HUES64 (cell line): Measurements from ENCODE around the gene NPY5R.

Source experiments
- H3K27ac ChIP-seq: 2 replicates; pipeline ENCODE4 v1.7.0; 2013; ENCODE audit warnings: low read depth, low read length, inconsistent platforms
- H3K27me3 ChIP-seq: 2 replicates; pipeline ENCODE4 v1.6.1; 2013; ENCODE audit warnings: mild to moderate bottlenecking, low read length; ENCODE audit not compliant: insufficient read depth
- H3K36me3 ChIP-seq: 2 replicates; pipeline ENCODE4 v1.6.1; 2013; ENCODE audit warnings: mild to moderate bottlenecking, low read length; ENCODE audit not compliant: insufficient read depth
- H3K4me1 ChIP-seq: 2 replicates; pipeline ENCODE4 v1.6.1; 2013; ENCODE audit warnings: mild to moderate bottlenecking, low read length, moderate library complexity; ENCODE audit not compliant: insufficient read depth
- H3K4me3 ChIP-seq: 2 replicates; pipeline ENCODE4 v1.5.1; 2013; ENCODE audit warnings: mild to moderate bottlenecking, low read length, moderate library complexity
- H3K9ac ChIP-seq: 2 replicates; pipeline ENCODE4 v1.6.1; 2013; ENCODE audit warnings: mild to moderate bottlenecking, low read depth, low read length
- H3K9me3 ChIP-seq: 2 replicates; pipeline ENCODE4 v1.6.1; 2013; ENCODE audit warnings: low read depth, low read length; ENCODE audit not compliant: insufficient read depth
- WGBS: fragments of 150-250, 120-280 bp; methylation state at CpG from one replicate; pipeline ENCODE4 v1.1.7; 2013; ENCODE audit warnings: missing lambda C conversion rate; 5-methylcytosine and 5-hydroxymethylcytosine counted together

NPY5R gene

GRCh38 chr4:163344147-163345125, 744 bp downstream of the NPY5R start:
- Histone ChIP-seq H3K4me1 (peaks cover 4% of the 10 kb centered on the region; the same call in 1 of the 2 replicates), H3K27me3 (peaks cover 66% of the 10 kb centered on the region), H3K9ac (peak overlapping the region; percentile 54; the same call in 1 of the 2 replicates), H3K27ac (no peak overlapping the region), H3K9me3 (no peaks in the 10 kb centered on the region), H3K4me3 (peak overlapping the region; percentile 84), H3K36me3 (no peaks in the 10 kb centered on the region)
- WGBS = 2% methylated on average over 50 of the region's 50 CpGs

- Histone ChIP-seq H3K36me3 (no peaks in the 10 kb centered on the region), H3K4me3 (no peak overlapping the region), H3K4me1 (no peaks in the 10 kb centered on the region), H3K9me3 (no peaks in the 10 kb centered on the region), H3K9ac (no peak overlapping the region), H3K27ac (no peak overlapping the region), H3K27me3 (peaks cover 9% of the 10 kb centered on the region; the same call in 1 of the 2 replicates)
These were observed 7.0 kb downstream of the NPY5R start for GRCh38 chr4:163350672-163351071.

- Histone ChIP-seq H3K27me3 (no peaks in the 10 kb centered on the region), H3K4me1 (no peaks in the 10 kb centered on the region), H3K36me3 (no peaks in the 10 kb centered on the region), H3K9ac (no peak overlapping the region), H3K27ac (no peak overlapping the region), H3K9me3 (no peaks in the 10 kb centered on the region), H3K4me3 (no peak overlapping the region)
- 83% methylated on average over 2 of the region's 3 CpGs for WGBS
These were observed 9.4 kb downstream of the NPY5R start for GRCh38 chr4:163353054-163353453.

DNA sequence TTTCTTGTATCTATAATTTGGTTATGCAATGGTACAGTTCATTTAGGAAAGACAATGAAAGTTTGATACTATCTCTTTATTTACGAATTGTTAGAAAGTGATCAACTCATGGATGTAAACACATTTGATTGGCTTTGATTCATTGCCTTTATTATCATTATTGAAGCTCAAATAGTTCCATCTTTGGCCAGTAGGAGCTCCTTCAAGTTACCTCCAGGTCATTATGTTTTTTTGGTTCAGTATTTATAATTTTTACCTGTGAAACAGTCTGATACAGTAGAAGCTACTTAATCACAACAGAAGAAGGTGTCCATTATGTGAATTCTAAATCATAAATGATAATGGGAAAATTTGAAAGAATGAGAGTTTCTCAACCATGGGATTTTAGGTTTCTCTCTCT, 12.4 kb downstream of the NPY5R start:
- H3K4me3 ChIP-seq = no peak overlapping the region
- H3K9me3 ChIP-seq = no peaks in the 10 kb centered on the region
- 100% methylated on average over 1 of the region's 1 CpG for WGBS
- no peak overlapping the region for H3K27ac ChIP-seq
- H3K9ac ChIP-seq = no peak overlapping the region
- H3K4me1 ChIP-seq = no peaks in the 10 kb centered on the region
- H3K36me3 ChIP-seq = no peaks in the 10 kb centered on the region
- no peaks in the 10 kb centered on the region for H3K27me3 ChIP-seq

DNA sequence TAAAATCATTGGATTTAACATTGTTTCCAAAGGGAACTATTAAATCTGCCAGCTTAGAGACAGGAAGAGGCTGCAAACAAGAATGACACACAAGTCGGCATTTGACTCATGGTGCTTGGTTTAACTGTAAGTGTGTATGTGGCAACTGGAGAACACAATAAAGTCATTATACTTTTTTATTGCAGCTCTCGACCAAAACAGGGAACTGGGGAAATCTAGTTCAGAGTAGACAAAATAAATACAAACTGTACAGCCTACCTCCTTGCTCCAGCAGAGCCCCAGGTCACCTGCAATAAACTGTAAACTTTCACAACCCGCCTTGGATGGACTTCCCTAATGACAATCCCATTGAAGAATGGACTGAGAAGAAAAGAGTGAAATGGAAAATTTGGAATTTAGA, 24.0 kb downstream of the NPY5R start:
- H3K27ac ChIP-seq = no peak overlapping the region
- H3K4me1 ChIP-seq = no peaks in the 10 kb centered on the region; the same call in 1 of the 2 replicates
- H3K36me3 ChIP-seq = no peaks in the 10 kb centered on the region
- H3K4me3 ChIP-seq = no peak overlapping the region
- H3K27me3 ChIP-seq = no peaks in the 10 kb centered on the region
- WGBS = 72% methylated on average over 2 of the region's 3 CpGs
- H3K9me3 ChIP-seq = no peaks in the 10 kb centered on the region
- H3K9ac ChIP-seq = no peak overlapping the region

GRCh38 chr4:163372029-163372428, 28.3 kb downstream of the NPY5R start:
- H3K4me1 ChIP-seq = no peaks in the 10 kb centered on the region; the same call in 1 of the 2 replicates
- H3K4me3 ChIP-seq = no peak overlapping the region
- WGBS = 92% methylated on average over 4 of the region's 5 CpGs
- H3K36me3 ChIP-seq = no peaks in the 10 kb centered on the region
- no peaks in the 10 kb centered on the region for H3K27me3 ChIP-seq
- H3K9ac ChIP-seq = no peak overlapping the region
- H3K9me3 ChIP-seq = no peaks in the 10 kb centered on the region
- H3K27ac ChIP-seq = no peak overlapping the region

GRCh38 chr4:163378661-163379060, 35.0 kb downstream of the NPY5R start:
- Histone ChIP-seq H3K9me3 (no peaks in the 10 kb centered on the region), H3K4me3 (no peak overlapping the region), H3K9ac (no peak overlapping the region), H3K27ac (no peak overlapping the region), H3K36me3 (no peaks in the 10 kb centered on the region), H3K4me1 (no peaks in the 10 kb centered on the region), H3K27me3 (no peaks in the 10 kb centered on the region)

- Histone ChIP-seq H3K36me3 (no peaks in the 10 kb centered on the region), H3K9me3 (no peaks in the 10 kb centered on the region), H3K27me3 (no peaks in the 10 kb centered on the region), H3K4me3 (no peak overlapping the region), H3K9ac (no peak overlapping the region), H3K27ac (no peak overlapping the region), H3K4me1 (no peaks in the 10 kb centered on the region)
- WGBS = 89% methylated on average over 5 of the region's 5 CpGs
These were observed 37.0 kb downstream of the NPY5R start for GRCh38 chr4:163380703-163381102.

GRCh38 chr4:163382178-163382869, 38.6 kb downstream of the NPY5R start:
- Histone ChIP-seq H3K36me3 (no peaks in the 10 kb centered on the region), H3K27ac (no peak overlapping the region), H3K9me3 (no peaks in the 10 kb centered on the region), H3K4me1 (no peaks in the 10 kb centered on the region), H3K4me3 (no peak overlapping the region), H3K9ac (no peak overlapping the region), H3K27me3 (no peaks in the 10 kb centered on the region)
- WGBS = 92% methylated on average over 7 of the region's 7 CpGs

- Histone ChIP-seq H3K9me3 (no peaks in the 10 kb centered on the region), H3K9ac (no peak overlapping the region), H3K36me3 (no peaks in the 10 kb centered on the region), H3K27ac (no peak overlapping the region), H3K4me3 (no peak overlapping the region), H3K27me3 (no peaks in the 10 kb centered on the region), H3K4me1 (no peaks in the 10 kb centered on the region)
- WGBS = 96% methylated on average over 5 of the region's 5 CpGs
These were observed 40.7 kb downstream of the NPY5R start for GRCh38 chr4:163384434-163384833.

- no peaks in the 10 kb centered on the region for H3K36me3 ChIP-seq
- H3K9me3 ChIP-seq = no peaks in the 10 kb centered on the region
- no peak overlapping the region for H3K27ac ChIP-seq
- H3K4me3 ChIP-seq = no peak overlapping the region
- no peaks in the 10 kb centered on the region for H3K27me3 ChIP-seq
- H3K9ac ChIP-seq = no peak overlapping the region
- no peaks in the 10 kb centered on the region for H3K4me1 ChIP-seq
These were observed 41.2 kb downstream of the NPY5R start for GRCh38 chr4:163384926-163385325.
